ENCODE measurements around the gene TMEM63C. TPM values are rescaled to one million over a fixed set of nuclear protein-coding genes. Genes with fewer than 3 reads are reported as not detected.

Gene TMEM63C
- total and polyA plus RNA-seq, 2 donors (not counting 1 experiment from before 2014, with no cell fraction given) = 0.63 to 3.2 TPM

GRCh38 chr14:77157740-77158139 lies 23.9 kb upstream of the TMEM63C start:
- H3K27me3 Mint-ChIP-seq = peaks cover 60% of the 10 kb centered on the region
- ChIA-PET POLR2A (no interaction called here), CTCF (no interaction called here)
- ATAC-seq (ENCODE audit: low read depth) (no peak), DNase-seq (no peak)
- Histone ChIP-seq H3K4me2 (replicated peaks; ENCODE audit: low read depth, low read length, poor library complexity, severe bottlenecking) (no peak overlapping the region), H2AFZ (ENCODE audit: insufficient read depth, low read depth, low read length, poor library complexity, severe bottlenecking) (no peak overlapping the region), H3K4me1 (ENCODE audit: control insufficient read depth in 2 of 2, insufficient read depth in 2 of 2, low read length in 2 of 2) (no peaks in the 10 kb centered on the region), H3K9ac (ENCODE audit: low read length) (no peak overlapping the region), H3K27me3 (replicated peaks in 1 of 4; ENCODE audit: control extremely low read depth in 1 of 4, control insufficient read depth in 3 of 4, insufficient read depth in 4 of 4, low read length in 3 of 4) (peaks cover 0 to 35% (median 3%) of the 10 kb centered on the region in 4 experiments), H4K20me1 (ENCODE audit: control insufficient read depth, insufficient read depth, low read length, poor library complexity, severe bottlenecking) (no peaks in the 10 kb centered on the region), H3K4me3 (ENCODE audit: control extremely low read depth in 1 of 5, extremely low read depth in 1 of 5, insufficient read depth in 1 of 5, low read depth in 2 of 5, low read length in 4 of 5) (no peak overlapping the region), H3K27ac (ENCODE audit: low read length in 2 of 2) (no peak overlapping the region), H3K36me3 (replicated peaks in 1 of 2; ENCODE audit: control extremely low read depth in 1 of 2, control insufficient read depth in 1 of 2, extremely low read depth in 1 of 2, insufficient read depth in 2 of 2, low read length in 1 of 2) (no peaks in the 10 kb centered on the region), H3K79me2 (ENCODE audit: control insufficient read depth, insufficient read depth, low read length) (no peaks in the 10 kb centered on the region), H3K9me3 (ENCODE audit: control extremely low read depth in 1 of 3, control insufficient read depth in 2 of 3, insufficient read depth in 1 of 3, low read length in 2 of 3) (peaks cover 0 to 3% (median 0%) of the 10 kb centered on the region in 3 donors)
- WGBS (ENCODE audit: insufficient coverage) = 59% methylated on average over 11 of the region's 11 CpGs
- intact Hi-C loops (cut with micrococcal nuclease) = no loop called here
- H3K4me1 Mint-ChIP-seq = no peaks in the 10 kb centered on the region
- no peaks in the 10 kb centered on the region for H3K9me3 Mint-ChIP-seq (ENCODE audit: insufficient read depth)
- TF ChIP-seq CTCF (IDR thresholded peaks at IDR 0.05) = no peak
- TF ChIP-seq EZH2 (IDR thresholded peaks at IDR 0.05; ENCODE audit: borderline replicate concordance, insufficient read depth, low read depth, low read length, poor library complexity, severe bottlenecking) = no peak
- H3K4me3 Mint-ChIP-seq = no peak overlapping the region
- no peak overlapping the region for H3K27ac Mint-ChIP-seq

- Histone ChIP-seq H2AFZ (ENCODE audit: insufficient read depth, low read depth, low read length, poor library complexity, severe bottlenecking) (no peak overlapping the region), H3K4me1 (ENCODE audit: control insufficient read depth in 2 of 2, insufficient read depth in 2 of 2, low read length in 2 of 2) (no peaks in the 10 kb centered on the region), H3K4me3 (ENCODE audit: control extremely low read depth in 1 of 5, extremely low read depth in 1 of 5, insufficient read depth in 1 of 5, low read depth in 2 of 5, low read length in 4 of 5) (no peak overlapping the region), H3K79me2 (ENCODE audit: control insufficient read depth, insufficient read depth, low read length) (no peaks in the 10 kb centered on the region), H3K9ac (ENCODE audit: low read length) (no peak overlapping the region), H3K36me3 (replicated peaks in 1 of 2; ENCODE audit: control extremely low read depth in 1 of 2, control insufficient read depth in 1 of 2, extremely low read depth in 1 of 2, insufficient read depth in 2 of 2, low read length in 1 of 2) (no peaks in the 10 kb centered on the region), H3K27me3 (replicated peaks in 1 of 4; ENCODE audit: control extremely low read depth in 1 of 4, control insufficient read depth in 3 of 4, insufficient read depth in 4 of 4, low read length in 3 of 4) (peaks cover 0 to 33% (median 5%) of the 10 kb centered on the region in 4 experiments), H3K4me2 (replicated peaks; ENCODE audit: low read depth, low read length, poor library complexity, severe bottlenecking) (no peak overlapping the region), H4K20me1 (ENCODE audit: control insufficient read depth, insufficient read depth, low read length, poor library complexity, severe bottlenecking) (no peaks in the 10 kb centered on the region), H3K9me3 (ENCODE audit: control extremely low read depth in 1 of 3, control insufficient read depth in 2 of 3, insufficient read depth in 1 of 3, low read length in 2 of 3) (peaks cover 0 to 3% (median 0%) of the 10 kb centered on the region in 3 donors), H3K27ac (ENCODE audit: low read length in 2 of 2) (no peak overlapping the region)
- Mint-ChIP-seq H3K27me3 (peaks cover 58% of the 10 kb centered on the region), H3K27ac (no peak overlapping the region), H3K4me3 (no peak overlapping the region), H3K9me3 (ENCODE audit: insufficient read depth) (no peaks in the 10 kb centered on the region), H3K4me1 (no peaks in the 10 kb centered on the region)
- POLR2A ChIA-PET = no interaction called here
- ATAC-seq (ENCODE audit: low read depth) = no peak
- DNase-seq = no peak
- TF ChIP-seq EZH2 (IDR thresholded peaks at IDR 0.05; ENCODE audit: borderline replicate concordance, insufficient read depth, low read depth, low read length, poor library complexity, severe bottlenecking) = no peak
- no peak for TF ChIP-seq CTCF (IDR thresholded peaks at IDR 0.05)
- intact Hi-C loops (cut with micrococcal nuclease) = no loop called here
- CTCF ChIA-PET = no interaction called here
- WGBS (ENCODE audit: insufficient coverage) = 25% methylated on average over 11 of the region's 18 CpGs
Measured at GRCh38 chr14:77158175-77158881, 23.3 kb upstream of the TMEM63C start.
